IPS DF 4.7 (cell line): ENCODE results near the gene HIVEP1.

ENCODE experiments used
- DNase-seq: peaks from one replicate; pipeline ENCODE4 v3.0.0-alpha.2; 2013; ENCODE audit warnings: low spot score; ENCODE audit errors: extremely low read depth

The HIVEP1 gene

DNA sequence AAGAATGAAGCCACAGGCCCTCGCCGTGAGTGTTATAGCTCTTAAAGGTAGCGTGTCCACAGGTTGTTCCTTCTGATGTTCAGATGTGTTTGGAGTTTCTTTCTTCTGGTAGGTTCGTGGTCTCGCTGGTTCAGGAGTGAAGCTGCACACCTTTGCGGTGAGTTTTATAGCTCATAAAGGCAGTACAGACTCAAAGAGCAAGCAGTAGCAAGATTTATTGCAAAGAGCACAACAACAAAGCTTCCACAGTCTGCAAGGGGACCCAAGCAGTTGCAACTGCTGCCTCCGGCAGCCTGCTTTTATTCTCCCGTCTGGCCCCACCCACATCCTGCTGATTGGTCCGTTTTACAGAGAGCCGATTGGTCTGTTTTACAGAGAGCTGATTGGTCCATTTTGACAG lies 5.2 kb downstream of the HIVEP1 start:
- DNase-seq, result no peak

DNA sequence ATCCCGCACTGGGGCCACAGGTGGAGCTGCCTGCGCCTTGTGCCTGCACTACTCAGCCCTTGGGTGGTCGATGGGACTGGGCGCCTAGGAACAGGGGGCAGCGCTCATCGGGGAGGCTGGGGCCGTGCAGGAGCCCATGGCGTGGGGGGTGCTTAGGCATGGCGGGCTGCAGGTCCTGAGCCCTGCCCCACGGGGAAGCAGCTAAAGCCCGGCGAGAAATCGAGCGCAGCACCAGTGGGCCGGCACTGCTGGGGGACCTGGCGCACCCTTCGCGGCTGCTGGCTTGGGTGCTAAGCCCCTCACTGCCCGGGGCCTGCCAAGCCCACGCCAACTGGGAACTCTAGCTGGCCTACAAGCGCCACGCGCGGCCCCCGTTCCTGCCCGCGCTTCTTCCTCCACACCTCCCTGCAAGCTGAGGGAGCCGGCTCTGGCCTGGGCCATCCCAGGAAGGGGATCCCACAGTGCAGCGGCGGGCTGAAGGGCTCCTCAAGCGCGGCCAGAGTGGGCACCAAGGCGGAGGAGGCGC lies 5.8 kb downstream of the HIVEP1 start:
- no peak for DNase-seq

- DNase-seq, result no peak
Observed at GRCh38 chr6:12020187-12020791, 8.2 kb downstream of the HIVEP1 start.

- no peak for DNase-seq
Observed at GRCh38 chr6:12022481-12022880, 10.4 kb downstream of the HIVEP1 start.

DNA sequence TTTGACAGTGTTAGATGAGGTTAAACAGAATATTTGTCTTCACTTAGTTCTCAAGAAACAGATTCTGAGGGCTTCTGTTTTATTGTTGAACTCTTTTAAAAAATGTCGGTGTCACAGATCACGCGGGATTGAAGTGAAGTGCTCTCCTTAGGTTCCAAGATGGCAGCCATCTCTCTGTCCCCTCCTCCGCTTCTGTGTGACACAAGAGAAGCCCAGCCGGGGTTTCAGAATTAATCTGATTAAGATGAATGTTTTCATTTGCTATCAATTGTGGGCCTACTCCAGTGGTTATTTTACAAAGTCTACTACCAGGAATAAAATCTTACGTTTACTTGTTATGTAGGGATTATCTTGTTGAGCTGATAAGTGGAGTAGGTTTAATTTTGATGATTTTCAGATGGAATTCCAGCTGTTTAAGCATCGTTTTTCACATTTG lies 10.9 kb downstream of the HIVEP1 start:
- no peak for DNase-seq

DNA sequence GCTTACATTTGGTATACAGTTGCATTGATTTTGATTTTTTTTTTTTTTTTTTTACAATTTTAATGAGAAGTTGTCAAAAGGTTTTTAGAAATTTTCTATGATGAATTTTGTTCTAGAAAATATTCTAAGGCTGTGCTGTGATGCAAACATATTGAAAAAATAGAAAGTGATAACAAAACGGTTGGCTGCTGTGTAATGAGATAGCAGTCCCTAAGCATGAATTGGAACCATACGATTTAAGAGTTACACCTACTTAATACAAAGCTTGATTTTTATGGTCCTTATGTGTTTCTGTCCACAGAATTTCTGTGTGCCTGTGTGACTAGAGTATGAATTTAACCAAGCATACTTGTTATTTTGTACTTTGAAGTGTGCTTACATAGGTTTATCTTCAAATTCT lies 12.1 kb downstream of the HIVEP1 start:
- DNase-seq, result no peak

GRCh38 chr6:12024699-12025434 lies 12.8 kb downstream of the HIVEP1 start:
- no peak for DNase-seq

GRCh38 chr6:12026120-12026519 lies 14.0 kb downstream of the HIVEP1 start:
- no peak for DNase-seq

DNA sequence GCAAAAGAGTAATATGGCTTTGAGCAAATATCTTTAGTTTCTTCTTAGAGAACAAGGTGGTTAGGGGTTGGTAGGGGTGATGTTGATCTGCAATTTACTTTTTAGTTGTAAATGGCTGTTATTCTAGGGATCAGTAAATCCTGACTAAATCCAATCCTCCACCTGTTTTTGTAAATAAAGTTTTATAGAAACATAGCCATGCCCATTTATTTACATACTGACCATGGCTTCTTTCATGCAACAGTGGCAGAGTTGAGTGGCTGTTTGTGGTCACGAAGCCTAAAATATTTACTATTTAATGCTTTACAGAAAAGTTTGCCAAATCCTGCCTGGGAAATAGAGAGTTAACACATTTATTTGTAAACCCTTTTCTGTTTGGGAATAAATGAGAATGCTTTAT lies 14.7 kb downstream of the HIVEP1 start:
- DNase-seq, result no peak

DNA sequence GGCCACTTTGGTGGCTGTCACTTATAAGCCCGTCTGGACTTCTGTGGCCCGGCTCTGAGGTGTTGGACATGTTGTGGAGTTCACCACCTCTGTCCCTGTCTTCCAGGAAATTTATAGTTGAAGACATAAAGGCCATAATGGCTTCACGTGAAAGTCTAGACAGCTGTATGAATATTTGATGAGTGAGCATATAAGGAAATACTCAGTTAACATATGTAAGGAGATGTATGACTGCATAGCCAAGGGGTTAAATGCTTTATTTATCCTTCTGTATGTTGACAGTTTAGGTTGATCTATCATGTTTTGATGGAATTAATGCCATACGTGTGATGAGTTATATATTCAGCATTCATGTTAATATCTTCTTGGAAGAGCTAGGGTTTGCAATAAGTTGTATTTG lies 16.1 kb downstream of the HIVEP1 start:
- no peak for DNase-seq

DNA sequence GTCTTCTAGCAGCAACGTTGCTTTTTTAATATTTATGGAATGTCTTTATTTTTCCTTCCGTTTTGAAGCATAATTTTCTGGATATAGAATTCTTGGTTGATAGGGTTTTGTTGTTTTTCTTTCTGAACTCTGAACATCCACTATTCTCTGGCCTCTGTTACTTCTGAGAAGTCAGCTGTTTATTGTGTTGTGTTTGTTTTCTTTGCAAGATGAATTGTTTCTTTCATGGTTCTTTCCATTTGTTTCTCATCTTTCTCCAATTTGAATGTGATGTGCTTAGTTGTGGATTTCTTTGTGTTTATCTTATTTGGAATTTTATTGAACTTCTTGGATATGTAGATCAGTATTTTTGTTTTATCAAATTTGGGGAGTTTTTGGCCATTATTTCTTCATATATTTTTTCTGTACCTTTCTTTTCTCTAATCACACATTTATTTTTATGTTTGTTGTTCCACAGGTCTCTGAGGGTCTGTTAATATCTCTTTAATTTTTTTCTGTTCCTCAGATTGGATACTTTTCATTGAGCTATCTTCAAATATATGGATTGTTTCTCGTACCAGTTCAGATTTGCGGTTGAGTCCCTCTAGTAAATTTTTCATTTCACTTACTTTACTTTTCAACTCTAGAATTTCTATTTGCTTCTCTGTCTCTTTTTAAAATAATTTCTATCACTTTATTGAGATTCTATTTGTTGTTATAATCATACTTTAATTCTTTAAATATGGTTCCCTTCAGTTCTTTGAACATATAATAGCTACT lies 18.0 kb downstream of the HIVEP1 start:
- DNase-seq, result no peak

DNA sequence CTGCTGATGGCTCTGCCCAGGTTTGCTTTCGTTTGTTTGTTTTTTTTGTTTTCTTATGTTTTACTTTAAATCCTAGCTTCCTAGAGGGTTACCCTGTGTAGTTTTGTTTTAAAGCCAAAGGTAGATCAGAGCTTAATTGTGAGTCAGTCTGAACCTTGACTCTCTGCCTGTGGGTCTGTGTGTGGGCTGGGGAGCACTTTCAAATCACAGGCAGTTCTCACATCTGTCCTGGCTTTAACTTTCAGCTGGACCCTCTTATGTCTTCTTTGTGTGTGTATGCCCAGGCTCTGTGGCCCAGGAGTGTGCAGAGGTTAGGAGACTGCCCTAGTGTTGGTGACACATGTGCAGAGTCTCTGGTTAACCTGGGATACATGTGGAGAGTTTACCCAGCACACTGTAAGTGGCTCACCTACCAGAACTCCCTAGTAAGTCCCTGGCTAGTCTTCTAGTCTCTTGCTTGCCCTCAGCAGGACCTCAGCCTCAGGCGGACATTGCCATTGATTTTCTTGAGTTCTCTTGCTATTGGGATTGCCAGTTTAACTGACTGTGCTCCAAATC lies 19.0 kb downstream of the HIVEP1 start:
- no peak for DNase-seq

DNA sequence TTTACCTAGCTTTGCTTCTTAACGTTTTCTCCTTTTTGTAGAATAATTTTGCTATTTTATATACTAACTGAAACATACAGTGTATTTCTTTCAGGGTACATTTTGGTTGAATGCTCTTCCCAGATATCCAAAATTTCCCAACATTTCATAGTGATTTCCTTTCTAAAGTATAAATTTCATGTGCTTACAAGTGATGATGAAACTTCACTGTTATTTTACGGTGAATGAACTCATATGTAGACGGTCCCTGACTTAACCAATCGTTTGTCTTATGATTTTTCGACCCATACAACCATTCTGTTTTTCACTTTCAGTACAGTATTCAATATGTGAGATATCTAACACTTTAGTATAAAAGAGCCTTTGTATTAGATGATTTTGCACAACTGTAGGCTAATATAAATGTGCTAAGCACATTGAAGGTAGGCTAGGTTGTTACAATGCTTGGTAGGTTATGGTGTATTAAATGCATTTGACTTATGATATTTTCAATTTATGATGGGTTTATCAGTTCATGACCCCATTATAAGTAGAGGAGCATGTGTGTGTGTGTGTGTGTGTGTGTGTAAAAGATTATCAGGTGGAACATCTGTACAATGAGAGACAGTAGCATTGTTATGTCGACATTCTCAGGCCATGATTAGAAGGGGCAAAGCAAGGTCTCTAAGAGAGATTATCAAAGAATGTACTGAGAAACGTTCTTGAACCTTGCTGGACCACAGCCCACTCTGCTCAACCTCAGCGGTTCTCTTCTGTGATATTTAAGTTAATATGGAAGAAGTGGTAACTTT lies 20.9 kb downstream of the HIVEP1 start:
- no peak for DNase-seq

- DNase-seq, result no peak
Observed at GRCh38 chr6:12033770-12034169, 21.7 kb downstream of the HIVEP1 start.

GRCh38 chr6:12034349-12034748 lies 22.2 kb downstream of the HIVEP1 start:
- DNase-seq, result no peak

- DNase-seq, result no peak
Observed at GRCh38 chr6:12034837-12035236, 22.7 kb downstream of the HIVEP1 start.

- no peak for DNase-seq
Observed at GRCh38 chr6:12036766-12037165, 24.7 kb downstream of the HIVEP1 start.

GRCh38 chr6:12037798-12038197 lies 25.7 kb downstream of the HIVEP1 start:
- DNase-seq, result no peak

DNA sequence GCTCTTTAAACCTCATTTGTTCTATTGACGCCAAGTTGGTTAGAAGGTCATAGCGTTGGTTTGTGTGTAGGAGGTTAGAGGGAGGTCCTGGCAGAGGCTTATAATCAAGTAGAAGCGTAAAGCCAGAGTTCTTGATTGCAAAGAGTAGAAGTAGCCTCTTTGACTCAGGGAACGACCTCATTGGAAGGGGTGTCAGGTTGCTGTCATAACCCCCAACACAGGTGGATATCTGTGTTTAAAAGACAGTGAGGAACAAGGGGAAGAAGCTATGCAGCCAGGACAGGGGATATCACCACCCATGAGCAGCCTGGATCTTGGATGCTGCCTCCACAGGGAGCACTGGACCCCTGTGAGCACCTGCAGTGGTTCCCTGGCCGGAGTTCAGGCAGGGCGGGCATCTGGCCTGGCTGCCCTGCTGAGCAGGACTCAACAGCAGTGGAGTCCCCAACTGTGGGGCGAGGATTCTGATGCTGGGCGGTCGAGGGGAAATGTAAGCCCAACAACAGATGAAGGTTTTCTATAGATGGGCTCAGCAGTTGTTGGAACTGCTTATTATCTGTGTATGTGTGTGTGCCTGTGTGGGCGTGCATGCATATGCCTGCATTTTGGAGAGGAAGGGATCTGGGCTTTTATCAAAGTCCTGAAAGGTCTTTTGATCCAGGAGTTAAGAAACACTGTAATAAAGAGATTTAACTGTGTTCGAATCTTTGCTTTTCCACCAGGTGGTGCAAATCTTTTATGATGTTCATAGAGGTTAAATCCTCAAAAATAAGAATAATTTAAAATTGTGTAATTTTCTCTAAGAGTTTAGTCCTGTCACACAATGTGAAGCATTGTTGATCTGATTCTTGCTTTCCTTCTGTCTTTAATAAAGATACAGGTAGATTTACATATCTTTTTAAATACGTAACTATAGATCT lies 27.7 kb downstream of the HIVEP1 start:
- DNase-seq, result no peak

- DNase-seq, result no peak
Observed at GRCh38 chr6:12047304-12047703, 35.2 kb downstream of the HIVEP1 start.
